Transverse colon (tissue), 4 donors: ENCODE data around the gene KLHL29. TPM values are rescaled to one million over a fixed set of nuclear protein-coding genes. Genes with fewer than 3 reads are reported as not detected.

Experiments
- DNase-seq: peaks from one replicate; pipeline ENCODE4 v3.0.0-alpha.2; 2019
- H3K27ac ChIP-seq, 4 donors: fragments of 200-600 bp; sonication (generic); 2 replicates each; pipeline ENCODE4 v1.5.1; 2016 to 2018; ENCODE audit warnings: inconsistent platforms in 4 of 4
- H3K27me3 ChIP-seq: fragments of 200-600 bp; sonication (generic); 2 replicates; pipeline ENCODE4 v1.5.1; 2017; ENCODE audit warnings: inconsistent platforms
- H3K36me3 ChIP-seq, 4 donors: fragments of 200-600 bp; sonication (generic); 2 replicates each; pipeline ENCODE4 v1.5.1; 2017 to 2019; ENCODE audit warnings: inconsistent platforms in 4 of 4
- H3K4me1 ChIP-seq, 4 donors: fragments of 200-600 bp; sonication (generic); 2 replicates each; pipeline ENCODE4 v1.5.1; 2017 to 2020; ENCODE audit warnings: inconsistent platforms in 4 of 4
- H3K4me3 ChIP-seq, 4 donors: fragments of 200-600 bp; sonication (generic); 1 replicate in 1 of 4; 2 replicates in 3 of 4; pipeline versions ENCODE4 v1.5.1 to v1.6.1; 2017 to 2019; ENCODE audit warnings: inconsistent platforms in 4 of 4
- H3K9me3 ChIP-seq, 2 donors: fragments of 200-600 bp; sonication (generic); 2 replicates each; pipeline ENCODE4 v1.5.1; 2017 to 2019; ENCODE audit warnings: inconsistent platforms in 2 of 2
- CTCF ChIP-seq, 5 experiments: fragments of 200-600 bp in 3 of 5; fragments of 450-650 bp in 2 of 5; sonication (generic) in 3 of 5; IDR thresholded peaks; 1 replicate in 2 of 5; 2 replicates in 3 of 5; pipeline ENCODE4 v1.5.1; 2016 to 2017; ENCODE audit warnings: antibody characterized with exemption in 5 of 5, inconsistent platforms in 3 of 5, mild to moderate bottlenecking in 2 of 5, moderate library complexity in 1 of 5
- EP300 ChIP-seq: sonication (generic); formaldehyde crosslinking; IDR thresholded peaks from one replicate; pipeline ENCODE4 v1.6.1; 2017; ENCODE audit warnings: antibody characterized with exemption, low read depth
- POLR2A ChIP-seq: fragments of 450-650 bp; IDR thresholded peaks from one replicate; pipeline ENCODE4 v1.6.1; 2016; ENCODE audit warnings: antibody characterized with exemption, mild to moderate bottlenecking, moderate library complexity
- POLR2AphosphoS5 ChIP-seq, 3 donors: sonication (generic); formaldehyde crosslinking; IDR thresholded peaks; one replicate each; pipeline ENCODE4 v1.6.1; 2016; ENCODE audit warnings: antibody characterized with exemption in 3 of 3
- WGBS, 2 donors: methylation state at CpG; one replicate each; pipeline ENCODE4 v1.1.5; 2018; ENCODE audit warnings: low coverage in 1 of 2; 5-methylcytosine and 5-hydroxymethylcytosine counted together
- in situ Hi-C, 4 donors: fragments of 200-750 bp; cut with MboI; loops; one replicate each; pipeline versions ENCODE4 v1.15.0 to v1.15.1; 2017; ENCODE audit warnings: low sequenced_read_pairs in 3 of 4, low pct_ligation_motif_present in 1 of 4, low pct_unique_long_range_greater_than_20kb in 1 of 4
- intact Hi-C: fragments of 100-400 bp; cut with DNase I; formaldehyde crosslinking; loops from one replicate; pipeline ENCODE4 v1.15.1; 2023; ENCODE audit warnings: low total_unique reads
- total RNA-seq, 4 donors: library from RNA; depleted of rRNA; stranded (reverse); fragments of >200 nt; gene quantifications; one replicate each; pipeline ENCODE4 v1.1.0, GENCODE V29; 2016

Gene KLHL29
- total RNA-seq, 4 donors from 2014 or later, result 3.3 to 16.5 (median 5.8) TPM

- intact Hi-C loops (no loop called here), in situ Hi-C loops (loop anchor here in 1 of 4 donors (25.0 kb wide), 1 partner anchor 407 kb away; no protein-coding TSS in a partner anchor)
- Histone ChIP-seq H3K9me3 (no peaks in the 10 kb centered on the region), H3K4me1 (peaks cover 0 to 10% (median 5%) of the 10 kb centered on the region in 4 donors), H3K36me3 (no peaks in the 10 kb centered on the region), H3K4me3 (no peak overlapping the region), H3K27ac (no peak overlapping the region), H3K27me3 (no peaks in the 10 kb centered on the region)
- whole genome bisulfite sequencing, 2 donors, result 81 to 92% methylated on average over 2 to 4 of the region's 4 CpGs
- no peak for TF ChIP-seq CTCF (IDR thresholded peaks at IDR 0.05)
- TF ChIP-seq EP300, result no peak
- no peak for TF ChIP-seq POLR2AphosphoS5 (IDR thresholded peaks at IDR 0.05)
- no peak for TF ChIP-seq POLR2A
- no peak for DNase-seq
Observed at GRCh38 chr2:23355001-23355400, 30.0 kb upstream of the KLHL29 start.

DNA sequence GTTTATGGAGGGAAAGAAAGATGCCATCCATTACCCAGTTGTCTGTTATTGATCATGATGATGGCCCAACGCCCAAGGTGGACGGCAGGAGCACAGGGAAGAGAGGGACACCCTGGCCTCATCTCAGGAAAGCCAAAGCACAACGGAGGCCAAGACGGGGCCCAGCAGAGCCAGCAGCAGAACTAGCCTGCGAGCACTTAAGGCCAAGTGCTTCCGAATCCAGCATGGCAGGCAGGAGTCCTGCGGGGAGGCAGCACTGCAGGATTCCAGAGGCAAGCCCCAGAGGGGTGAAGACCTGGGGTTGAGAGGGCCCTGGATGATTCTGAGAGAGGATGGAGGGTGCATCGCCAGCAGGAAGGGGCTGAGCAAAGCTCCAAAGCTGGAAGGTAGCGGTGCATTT is 28.3 kb upstream of the KLHL29 start:
- H3K4me1 ChIP-seq, result peaks cover 0 to 3% (median 2%) of the 10 kb centered on the region in 4 donors
- H3K27ac ChIP-seq, result no peak overlapping the region
- intact Hi-C loops, result no loop called here
- TF ChIP-seq CTCF (IDR thresholded peaks at IDR 0.05), result no peak
- TF ChIP-seq EP300, result no peak
- no peak for TF ChIP-seq POLR2A
- no peak for TF ChIP-seq POLR2AphosphoS5 (IDR thresholded peaks at IDR 0.05)
- WGBS, 2 donors, result 92 to 100% methylated on average over 1 to 9 of the region's 9 CpGs
- in situ Hi-C loops, result loop anchor here in 1 of 4 donors (25.0 kb wide), 1 partner anchor 406 kb away; no protein-coding TSS in a partner anchor
- no peak for DNase-seq
- no peaks in the 10 kb centered on the region for H3K27me3 ChIP-seq
- no peaks in the 10 kb centered on the region for H3K36me3 ChIP-seq
- H3K9me3 ChIP-seq, result no peaks in the 10 kb centered on the region
- no peak overlapping the region for H3K4me3 ChIP-seq

DNA sequence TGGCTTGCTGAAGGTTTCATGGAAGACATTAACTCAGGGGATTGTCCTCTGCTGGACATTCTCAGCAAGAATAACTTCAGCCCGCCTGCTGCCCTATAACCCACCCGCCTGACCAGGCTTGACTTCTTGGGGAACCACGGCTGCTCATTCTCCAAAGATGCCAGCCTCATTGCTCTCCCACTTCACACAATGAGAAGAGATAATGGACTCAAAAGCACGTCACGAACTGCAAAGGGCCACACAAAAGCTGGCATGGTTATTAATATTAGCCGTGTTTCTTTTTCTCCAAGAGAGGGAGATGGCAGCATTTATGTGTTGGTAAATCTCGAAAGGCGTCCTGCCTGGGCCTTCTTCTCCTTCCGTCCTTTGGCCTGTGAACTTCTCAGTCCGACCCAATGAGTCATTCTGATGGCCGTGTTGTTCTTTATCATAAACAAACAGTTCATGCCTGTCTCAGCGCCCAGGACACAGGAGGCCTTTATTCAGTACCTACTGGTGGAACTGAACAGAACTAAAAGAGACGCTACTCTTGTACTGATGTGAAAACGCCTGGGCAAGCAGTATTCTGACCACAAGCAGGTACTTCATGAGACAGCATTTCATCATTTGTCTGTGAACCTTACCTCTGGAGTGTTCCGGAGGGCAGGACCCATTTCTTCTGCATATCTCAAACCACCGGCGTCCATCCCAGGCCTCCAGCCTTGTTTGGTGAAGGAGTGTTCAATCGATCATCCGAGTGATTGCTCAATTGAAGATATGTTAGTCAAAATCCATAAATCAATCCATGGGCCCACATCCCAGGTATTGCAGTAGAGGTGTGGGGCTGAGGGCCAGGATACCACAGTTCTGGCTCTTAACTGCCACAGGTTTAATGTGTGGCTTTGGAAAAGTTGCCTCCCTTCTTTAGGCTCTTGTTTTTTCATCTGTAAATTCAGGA is 25.1 kb upstream of the KLHL29 start:
- in situ Hi-C loops, result loop anchor here in 1 of 4 donors (25.0 kb wide), 1 partner anchor 402 kb away; no protein-coding TSS in a partner anchor
- Histone ChIP-seq H3K36me3 (no peaks in the 10 kb centered on the region), H3K4me1 (no peaks in the 10 kb centered on the region), H3K4me3 (no peak overlapping the region), H3K27me3 (no peaks in the 10 kb centered on the region), H3K9me3 (no peaks in the 10 kb centered on the region), H3K27ac (no peak overlapping the region)
- intact Hi-C loops, result no loop called here
- DNase-seq, result no peak
- whole genome bisulfite sequencing, 2 donors, result 85 to 87% methylated on average over 10 to 19 of the region's 19 CpGs
- TF ChIP-seq POLR2A (no peak), EP300 (no peak), POLR2AphosphoS5 (IDR thresholded peaks at IDR 0.05) (no peak), CTCF (IDR thresholded peaks at IDR 0.05) (no peak)

DNA sequence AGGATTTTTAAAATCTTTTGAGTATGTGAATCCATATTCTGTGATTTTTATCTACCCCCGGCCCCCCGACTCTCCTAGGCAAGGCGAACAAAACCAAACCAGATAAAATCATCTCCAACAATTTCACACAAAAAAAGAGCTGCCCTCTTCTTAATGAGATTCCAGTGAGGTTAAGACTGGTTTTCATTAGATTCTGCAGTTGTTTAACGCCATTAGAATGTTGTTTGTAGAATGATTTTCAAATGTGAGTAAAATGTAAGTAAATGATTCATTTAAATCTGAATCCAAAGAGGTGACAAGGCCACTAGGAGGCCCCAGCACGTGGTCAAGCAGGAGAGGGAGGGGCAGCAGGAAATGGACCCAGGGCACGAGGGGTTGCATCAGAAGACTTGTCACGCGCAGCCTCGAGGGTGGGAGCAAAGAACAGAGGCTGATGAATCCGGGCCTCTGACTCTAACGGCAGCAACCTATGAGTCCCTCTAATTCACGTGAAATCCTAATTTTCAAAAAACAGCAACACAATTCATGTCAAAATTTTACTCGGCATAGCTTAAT is 24.3 kb upstream of the KLHL29 start:
- in situ Hi-C loops, result loop anchor here in 1 of 4 donors (25.0 kb wide), 1 partner anchor 402 kb away; no protein-coding TSS in a partner anchor
- H3K27ac ChIP-seq, result no peak overlapping the region
- no peak for DNase-seq

More for the DNA sequence above, 24.3 kb upstream of the KLHL29 start:
- WGBS, 2 donors, result 74 to 75% methylated on average over 11 to 13 of the region's 13 CpGs
- H3K4me1 ChIP-seq, result no peaks in the 10 kb centered on the region
- intact Hi-C loops, result no loop called here
- H3K9me3 ChIP-seq, result no peaks in the 10 kb centered on the region
- no peaks in the 10 kb centered on the region for H3K36me3 ChIP-seq
- no peak for TF ChIP-seq EP300
- TF ChIP-seq POLR2AphosphoS5 (IDR thresholded peaks at IDR 0.05), result no peak
- TF ChIP-seq POLR2A, result no peak
- TF ChIP-seq CTCF (IDR thresholded peaks at IDR 0.05), result no peak
- no peaks in the 10 kb centered on the region for H3K27me3 ChIP-seq
- no peak overlapping the region for H3K4me3 ChIP-seq
